ENCODE measurements around the gene NHSL1. TPM values are rescaled to one million over a fixed set of nuclear protein-coding genes. Genes with fewer than 3 reads are reported as not detected.

Gene NHSL1
- total RNA-seq, 1 experiment from 2014 or later, result 41.9 TPM

DNA sequence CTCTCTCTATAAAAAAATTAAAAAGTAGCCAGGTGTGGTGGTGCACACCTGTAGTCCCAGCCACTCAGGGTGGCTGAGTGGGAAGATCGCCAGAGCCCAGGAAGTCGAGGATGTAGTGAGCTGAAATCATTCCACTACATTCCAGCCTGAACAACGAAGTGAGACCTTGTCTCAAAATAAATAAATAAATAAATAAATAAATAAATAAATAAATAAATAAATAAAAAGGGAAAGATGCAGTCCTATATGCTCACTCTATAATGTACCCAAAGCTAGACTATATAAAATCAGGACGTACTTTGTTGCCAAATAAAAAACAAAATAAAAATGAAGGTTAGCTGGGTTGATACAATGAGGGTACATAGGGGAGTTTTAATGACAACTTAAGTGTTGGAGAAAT, 26.1 kb upstream of the NHSL1 start:
- intact Hi-C loops (cut with micrococcal nuclease; ENCODE audit: unreplicated experiment), result no loop called here
- Mint-ChIP-seq H3K27ac (ENCODE audit: unreplicated experiment) (no peak overlapping the region), H3K4me1 (ENCODE audit: low read depth, unreplicated experiment) (peaks cover 37% of the 10 kb centered on the region), H3K4me3 (ENCODE audit: unreplicated experiment) (no peak overlapping the region), H3K27me3 (ENCODE audit: insufficient read depth, unreplicated experiment) (no peaks in the 10 kb centered on the region), H3K36me3 (ENCODE audit: insufficient read depth, unreplicated experiment) (peaks cover 10% of the 10 kb centered on the region), H3K9me3 (ENCODE audit: unreplicated experiment) (no peaks in the 10 kb centered on the region)
- TF ChIP-seq, protein P1, sequence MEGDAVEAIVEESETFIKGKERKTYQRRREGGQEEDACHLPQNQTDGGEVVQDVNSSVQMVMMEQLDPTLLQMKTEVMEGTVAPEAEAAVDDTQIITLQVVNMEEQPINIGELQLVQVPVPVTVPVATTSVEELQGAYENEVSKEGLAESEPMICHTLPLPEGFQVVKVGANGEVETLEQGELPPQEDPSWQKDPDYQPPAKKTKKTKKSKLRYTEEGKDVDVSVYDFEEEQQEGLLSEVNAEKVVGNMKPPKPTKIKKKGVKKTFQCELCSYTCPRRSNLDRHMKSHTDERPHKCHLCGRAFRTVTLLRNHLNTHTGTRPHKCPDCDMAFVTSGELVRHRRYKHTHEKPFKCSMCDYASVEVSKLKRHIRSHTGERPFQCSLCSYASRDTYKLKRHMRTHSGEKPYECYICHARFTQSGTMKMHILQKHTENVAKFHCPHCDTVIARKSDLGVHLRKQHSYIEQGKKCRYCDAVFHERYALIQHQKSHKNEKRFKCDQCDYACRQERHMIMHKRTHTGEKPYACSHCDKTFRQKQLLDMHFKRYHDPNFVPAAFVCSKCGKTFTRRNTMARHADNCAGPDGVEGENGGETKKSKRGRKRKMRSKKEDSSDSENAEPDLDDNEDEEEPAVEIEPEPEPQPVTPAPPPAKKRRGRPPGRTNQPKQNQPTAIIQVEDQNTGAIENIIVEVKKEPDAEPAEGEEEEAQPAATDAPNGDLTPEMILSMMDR (IDR thresholded peaks at IDR 0.05; ENCODE audit: insufficient read depth in 1 of 2, low read depth in 1 of 2, low read length in 1 of 2, severe bottlenecking in 1 of 2, unreplicated experiment in 1 of 2), result no peak
- Histone ChIP-seq H3K36me3 (ENCODE audit: control insufficient read depth, insufficient read depth, low read length) (no peaks in the 10 kb centered on the region; the same call in 1 of the 2 replicates), H3K9me3 (no peaks in the 10 kb centered on the region), H3K4me3 (ENCODE audit: low read depth, low read length) (no peak overlapping the region), H3K27me3 (replicated peaks; ENCODE audit: control insufficient read depth, insufficient read depth, low read length) (no peaks in the 10 kb centered on the region), H3K4me1 (peaks cover 14% of the 10 kb centered on the region)
- CTCF ChIA-PET, result no interaction called here
- no TSS peak for BruUV-seq (replicated peaks)
- POLR2A ChIA-PET, result no interaction called here
- no peak for DNase-seq

DNA sequence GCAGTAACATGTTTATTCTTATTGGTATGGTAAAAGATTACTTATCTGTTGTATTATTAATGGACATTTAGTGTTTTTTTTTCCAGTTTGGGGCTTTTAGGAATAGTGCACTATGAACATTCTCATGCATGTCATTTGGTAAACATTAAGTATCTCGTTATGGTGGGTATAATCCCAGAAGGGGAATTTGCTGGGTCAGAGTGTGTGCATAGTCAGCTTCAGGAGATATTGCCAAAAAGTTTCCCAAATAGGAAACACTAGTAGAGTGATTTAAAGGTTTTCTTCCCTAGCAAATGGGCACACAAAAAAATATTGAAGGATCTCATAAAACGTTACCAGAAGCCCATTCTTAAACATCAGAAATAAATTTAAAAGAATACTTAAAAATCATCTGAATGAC, 25.2 kb upstream of the NHSL1 start:
- peaks cover 14% of the 10 kb centered on the region for H3K4me1 ChIP-seq
- DNase-seq, result no peak
- CTCF ChIA-PET, result interaction anchor here (1.1 kb wide), 1 partner anchor 46 kb away, joined by 7 read pairs; no protein-coding TSS in a partner anchor
- POLR2A ChIA-PET, result no interaction called here
- H3K36me3 ChIP-seq (ENCODE audit: control insufficient read depth, insufficient read depth, low read length), result no peaks in the 10 kb centered on the region; the same call in 1 of the 2 replicates
- no TSS peak for BruUV-seq (replicated peaks)
- TF ChIP-seq, protein P1 (IDR thresholded peaks at IDR 0.05; ENCODE audit: insufficient read depth in 1 of 2, low read depth in 1 of 2, low read length in 1 of 2, severe bottlenecking in 1 of 2, unreplicated experiment in 1 of 2), result no peak
- no peak overlapping the region for H3K4me3 Mint-ChIP-seq (ENCODE audit: unreplicated experiment)
- H3K27ac Mint-ChIP-seq (ENCODE audit: unreplicated experiment), result no peak overlapping the region
- H3K36me3 Mint-ChIP-seq (ENCODE audit: insufficient read depth, unreplicated experiment), result peaks cover 10% of the 10 kb centered on the region
- no peaks in the 10 kb centered on the region for H3K27me3 Mint-ChIP-seq (ENCODE audit: insufficient read depth, unreplicated experiment)
- H3K4me3 ChIP-seq (ENCODE audit: low read depth, low read length), result no peak overlapping the region
- no peaks in the 10 kb centered on the region for H3K27me3 ChIP-seq (replicated peaks; ENCODE audit: control insufficient read depth, insufficient read depth, low read length)
- no peaks in the 10 kb centered on the region for H3K9me3 Mint-ChIP-seq (ENCODE audit: unreplicated experiment)
- intact Hi-C loops (cut with micrococcal nuclease; ENCODE audit: unreplicated experiment), result no loop called here
- H3K4me1 Mint-ChIP-seq (ENCODE audit: low read depth, unreplicated experiment), result peaks cover 37% of the 10 kb centered on the region
- H3K9me3 ChIP-seq, result no peaks in the 10 kb centered on the region

DNA sequence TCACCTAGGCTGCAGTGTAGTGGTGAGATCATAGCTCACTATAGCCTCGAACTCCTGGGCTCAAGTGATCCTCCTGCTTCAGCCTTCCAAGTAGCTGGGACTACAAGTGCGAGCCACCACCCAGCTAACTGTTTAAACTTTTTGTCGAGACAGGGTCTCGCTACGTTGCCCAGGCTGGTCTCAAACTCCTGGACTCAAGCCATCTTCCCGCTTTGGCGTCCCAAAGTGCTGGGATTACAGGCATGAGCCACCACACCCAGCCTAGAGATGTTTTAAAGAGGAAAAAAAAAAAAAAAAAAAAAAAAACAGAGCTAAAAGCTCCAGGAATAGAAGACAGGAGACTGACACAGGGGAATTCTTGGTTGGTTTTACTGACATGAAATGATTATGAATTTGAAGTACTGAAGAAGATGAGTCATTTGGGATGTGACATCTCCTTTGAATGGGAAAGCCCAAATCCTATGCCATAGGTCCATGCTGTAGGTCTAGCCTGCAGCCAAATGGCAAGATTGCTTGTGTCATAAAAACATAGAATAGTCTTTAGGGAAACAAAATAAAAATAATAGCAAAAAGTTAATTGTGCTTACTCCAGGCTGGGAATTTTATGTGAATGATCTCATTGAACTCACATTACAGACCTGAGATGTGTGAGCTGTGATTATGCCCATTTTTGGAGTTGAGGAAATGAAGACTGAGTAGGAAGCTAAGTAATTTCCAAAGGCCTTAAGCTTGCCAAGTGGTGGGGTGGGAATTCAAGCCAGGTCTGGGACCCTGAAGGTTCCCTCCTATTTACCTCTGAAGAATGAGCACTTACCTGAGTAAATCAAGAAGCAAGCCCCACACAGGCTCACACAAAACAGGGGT, 24.3 kb upstream of the NHSL1 start:
- Mint-ChIP-seq H3K4me1 (ENCODE audit: low read depth, unreplicated experiment) (peaks cover 37% of the 10 kb centered on the region), H3K27me3 (ENCODE audit: insufficient read depth, unreplicated experiment) (no peaks in the 10 kb centered on the region), H3K27ac (ENCODE audit: unreplicated experiment) (no peak overlapping the region), H3K4me3 (ENCODE audit: unreplicated experiment) (no peak overlapping the region), H3K9me3 (ENCODE audit: unreplicated experiment) (no peaks in the 10 kb centered on the region), H3K36me3 (ENCODE audit: insufficient read depth, unreplicated experiment) (peaks cover 10% of the 10 kb centered on the region)
- intact Hi-C loops (cut with micrococcal nuclease; ENCODE audit: unreplicated experiment), result no loop called here
- H3K4me3 ChIP-seq (ENCODE audit: low read depth, low read length), result no peak overlapping the region
- no peaks in the 10 kb centered on the region; the same call in 1 of the 2 replicates for H3K36me3 ChIP-seq (ENCODE audit: control insufficient read depth, insufficient read depth, low read length)
- CTCF ChIA-PET, result interaction anchor here (1.1 kb wide), 1 partner anchor 47 kb away, joined by 7 read pairs; no protein-coding TSS in a partner anchor
- H3K27me3 ChIP-seq (replicated peaks; ENCODE audit: control insufficient read depth, insufficient read depth, low read length), result no peaks in the 10 kb centered on the region
- peaks cover 10% of the 10 kb centered on the region for H3K4me1 ChIP-seq
- no peak for DNase-seq
- H3K9me3 ChIP-seq, result no peaks in the 10 kb centered on the region
- POLR2A ChIA-PET, result interaction anchor here (0.6 kb wide), 1 partner anchor 19 kb away, joined by 7 read pairs; no protein-coding TSS in a partner anchor
- TF ChIP-seq, protein P1 (IDR thresholded peaks at IDR 0.05; ENCODE audit: insufficient read depth in 1 of 2, low read depth in 1 of 2, low read length in 1 of 2, severe bottlenecking in 1 of 2, unreplicated experiment in 1 of 2), result no peak
- BruUV-seq (replicated peaks), result no TSS peak
